K562 (cell line): Measurements from ENCODE around the gene SLC39A5.

ENCODE experiments used
- MAFF ChIP-seq: IDR thresholded peaks from 2 replicates; pipeline ENCODE4 v1.6.1; 2012; ENCODE audit warnings: low read length, improper control_type of control experiment
- TF ChIP-seq, protein P1 (sequence below): fragments of 250-450 bp; sonication (Bioruptor Pico); IDR thresholded peaks from 2 replicates; pipeline ENCODE4 v1.5.1; 2021; ENCODE audit warnings: mild to moderate bottlenecking

DNA sequence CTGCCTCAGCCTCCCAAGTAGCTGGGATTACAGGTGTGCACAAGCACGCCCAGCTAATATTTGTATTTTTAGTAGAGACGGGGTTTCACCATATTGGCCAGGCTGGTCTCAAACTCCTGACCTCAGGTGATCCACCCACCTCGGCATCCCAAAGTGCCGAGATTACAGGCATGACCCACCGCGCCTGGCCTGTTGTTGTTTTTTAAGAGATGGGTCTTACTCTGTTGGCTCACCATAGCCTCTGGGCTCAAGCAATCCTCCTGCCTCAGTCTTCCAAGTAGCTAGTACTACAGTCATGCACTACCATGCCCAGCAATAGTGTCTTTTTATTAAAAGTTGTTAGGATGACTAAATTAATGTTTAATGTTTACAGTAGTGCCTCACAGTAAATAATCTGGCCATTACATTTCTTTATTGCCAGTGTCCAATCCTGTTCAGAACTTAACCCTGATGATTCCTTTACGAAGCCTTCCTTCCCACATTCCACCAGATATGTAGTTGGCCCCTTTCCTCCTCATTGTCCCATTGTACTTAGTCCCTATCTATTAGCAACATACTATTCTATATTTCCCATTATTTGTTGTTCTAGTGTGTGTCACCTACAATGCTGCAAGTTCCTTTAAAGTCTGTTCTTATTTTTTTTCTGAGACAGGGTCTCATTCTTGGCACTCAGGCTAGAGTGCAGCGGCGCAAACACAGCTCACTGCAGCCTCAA lies 31.8 kb upstream of the SLC39A5 start:
- no peak for TF ChIP-seq MAFF
- TF ChIP-seq, protein P1, sequence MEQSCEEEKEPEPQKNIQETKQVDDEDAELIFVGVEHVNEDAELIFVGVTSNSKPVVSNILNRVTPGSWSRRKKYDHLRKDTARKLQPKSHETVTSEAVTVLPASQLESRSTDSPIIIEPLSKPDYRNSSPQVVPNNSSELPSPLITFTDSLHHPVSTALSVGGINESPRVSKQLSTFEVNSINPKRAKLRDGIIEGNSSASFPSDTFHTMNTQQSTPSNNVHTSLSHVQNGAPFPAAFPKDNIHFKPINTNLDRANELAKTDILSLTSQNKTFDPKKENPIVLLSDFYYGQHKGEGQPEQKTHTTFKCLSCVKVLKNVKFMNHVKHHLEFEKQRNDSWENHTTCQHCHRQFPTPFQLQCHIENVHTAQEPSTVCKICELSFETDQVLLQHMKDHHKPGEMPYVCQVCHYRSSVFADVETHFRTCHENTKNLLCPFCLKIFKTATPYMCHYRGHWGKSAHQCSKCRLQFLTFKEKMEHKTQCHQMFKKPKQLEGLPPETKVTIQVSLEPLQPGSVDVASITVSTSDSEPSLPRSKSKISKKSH = no peak
